A673 (cell line): ENCODE measurements around the gene ARHGAP4. TPM values are rescaled to one million over a fixed set of nuclear protein-coding genes. Genes with fewer than 3 reads are reported as not detected.

Experiments used
- BruUV-seq: library from RNA; stranded (reverse); fragments of 400-500 nt; replicated peaks from 2 replicates; lab custom pipeline; 2021; lab: Mats Ljungman, UMichigan
- CTCF ChIA-PET: fragments of 300-600 bp; sonication (Branson Sonifier 250); formaldehyde crosslinking; loops from one replicate; lab custom pipeline; 2022; ENCODE audit warnings: antibody characterized with exemption; lab: Charles Lee
- POLR2A ChIA-PET: fragments of 300-600 bp; sonication (Branson Sonifier 250); formaldehyde crosslinking; loops from one replicate; lab custom pipeline; 2022; ENCODE audit warnings: antibody characterized with exemption; ENCODE audit not compliant: low non-redundant PET; lab: Charles Lee
- DNase-seq: peaks from one replicate; pipeline ENCODE4 v3.0.0-alpha.2; 2015; ENCODE audit warnings: low spot score
- H3K27ac ChIP-seq: fragments of 200-600 bp; sonication (generic); 2 replicates; pipeline ENCODE4 v1.5.1; 2016; ENCODE audit warnings: mixed run types, low read depth, mild to moderate bottlenecking, mixed read lengths, antibody characterized with exemption, low read length; ENCODE audit not compliant: poor library complexity, severe bottlenecking
- H3K27me3 ChIP-seq: fragments of 200-600 bp; sonication (generic); replicated peaks from 2 replicates; pipeline ENCODE4 v1.6.1; 2017; ENCODE audit warnings: mixed run types, low read depth, mild to moderate bottlenecking, mixed read lengths, antibody characterized with exemption, low read length; ENCODE audit not compliant: insufficient read depth, poor library complexity
- H3K36me3 ChIP-seq: fragments of 200-600 bp; sonication (generic); 2 replicates; pipeline ENCODE4 v1.6.1; 2016; ENCODE audit warnings: mixed run types, mild to moderate bottlenecking, mixed read lengths, antibody characterized with exemption, low read length; ENCODE audit not compliant: insufficient read depth, poor library complexity, severe bottlenecking
- H3K4me1 ChIP-seq: fragments of 200-600 bp; sonication (generic); 2 replicates; pipeline ENCODE4 v1.6.1; 2017; ENCODE audit warnings: mixed run types, mild to moderate bottlenecking, mixed read lengths, antibody characterized with exemption, low read length; ENCODE audit not compliant: insufficient read depth, poor library complexity, severe bottlenecking
- H3K4me3 ChIP-seq: fragments of 200-600 bp; sonication (generic); 2 replicates; pipeline ENCODE4 v1.5.1; 2016; ENCODE audit warnings: low read depth, mixed run types, mild to moderate bottlenecking, mixed read lengths, low read length; ENCODE audit not compliant: poor library complexity, severe bottlenecking
- H3K9me3 ChIP-seq: fragments of 200-600 bp; sonication (generic); 2 replicates; pipeline ENCODE4 v1.6.1; 2016; ENCODE audit warnings: mixed run types, low read depth, mild to moderate bottlenecking, mixed read lengths, antibody characterized with exemption, low read length; ENCODE audit not compliant: poor library complexity, severe bottlenecking
- EZH2 ChIP-seq: fragments of 200-600 bp; sonication (generic); IDR thresholded peaks from 2 replicates; pipeline ENCODE4 v1.6.1; 2017; ENCODE audit warnings: borderline replicate concordance, low read depth, mild to moderate bottlenecking, mixed read lengths, antibody characterized with exemption, low read length; ENCODE audit not compliant: poor library complexity, severe bottlenecking
- intact Hi-C: fragments of 100-400 bp; cut with micrococcal nuclease; formaldehyde crosslinking; loops from one replicate; pipeline ENCODE4 v1.10.0; 2022; ENCODE audit not compliant: unreplicated experiment
- total RNA-seq: library from RNA; stranded (reverse); gene quantifications from 2 replicates; pipeline ENCODE4 v1.2.3, GENCODE V29; 2021
- TF ChIP-seq, protein P1 (sequence below): fragments of 300-800, 200-600 bp; sonication (generic); conservative IDR thresholded peaks from 2 replicates; pipeline ENCODE4 v1.5.1; 2017; ENCODE audit warnings: low read depth, mild to moderate bottlenecking, antibody characterized with exemption, low read length, moderate library complexity, mixed read lengths

Gene ARHGAP4
- total RNA-seq, 1 experiment from 2014 or later, result 43.0 TPM

DNA sequence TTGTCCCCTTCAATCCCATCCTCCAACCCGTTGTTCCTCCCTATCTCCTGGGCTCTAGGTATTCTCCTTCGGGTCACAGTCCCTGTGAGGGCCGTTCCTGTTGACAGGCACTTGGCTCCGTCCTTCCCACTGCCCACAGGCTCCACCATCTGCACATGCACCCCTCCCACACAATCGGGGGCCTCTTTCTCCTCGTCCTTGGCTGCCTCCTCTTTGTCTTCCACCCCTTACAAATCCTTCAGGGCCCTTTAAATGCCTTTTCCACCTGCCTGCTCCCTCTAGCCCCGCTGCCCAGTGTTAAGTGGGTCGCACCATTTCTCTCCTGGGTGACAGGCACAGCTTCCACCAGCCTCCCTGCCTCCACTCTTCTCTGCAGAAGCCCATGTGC lies 24.3 kb downstream of the ARHGAP4 start:
- H3K4me1 ChIP-seq, result no peaks in the 10 kb centered on the region
- H3K9me3 ChIP-seq, result no peaks in the 10 kb centered on the region
- CTCF ChIA-PET, result no interaction called here
- POLR2A ChIA-PET, result no interaction called here
- H3K4me3 ChIP-seq, result no peak overlapping the region
- H3K27me3 ChIP-seq, result no peaks in the 10 kb centered on the region
- no peak for TF ChIP-seq EZH2
- TF ChIP-seq, protein P1, sequence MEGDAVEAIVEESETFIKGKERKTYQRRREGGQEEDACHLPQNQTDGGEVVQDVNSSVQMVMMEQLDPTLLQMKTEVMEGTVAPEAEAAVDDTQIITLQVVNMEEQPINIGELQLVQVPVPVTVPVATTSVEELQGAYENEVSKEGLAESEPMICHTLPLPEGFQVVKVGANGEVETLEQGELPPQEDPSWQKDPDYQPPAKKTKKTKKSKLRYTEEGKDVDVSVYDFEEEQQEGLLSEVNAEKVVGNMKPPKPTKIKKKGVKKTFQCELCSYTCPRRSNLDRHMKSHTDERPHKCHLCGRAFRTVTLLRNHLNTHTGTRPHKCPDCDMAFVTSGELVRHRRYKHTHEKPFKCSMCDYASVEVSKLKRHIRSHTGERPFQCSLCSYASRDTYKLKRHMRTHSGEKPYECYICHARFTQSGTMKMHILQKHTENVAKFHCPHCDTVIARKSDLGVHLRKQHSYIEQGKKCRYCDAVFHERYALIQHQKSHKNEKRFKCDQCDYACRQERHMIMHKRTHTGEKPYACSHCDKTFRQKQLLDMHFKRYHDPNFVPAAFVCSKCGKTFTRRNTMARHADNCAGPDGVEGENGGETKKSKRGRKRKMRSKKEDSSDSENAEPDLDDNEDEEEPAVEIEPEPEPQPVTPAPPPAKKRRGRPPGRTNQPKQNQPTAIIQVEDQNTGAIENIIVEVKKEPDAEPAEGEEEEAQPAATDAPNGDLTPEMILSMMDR, result no peak
- no peaks in the 10 kb centered on the region for H3K36me3 ChIP-seq
- intact Hi-C loops, result no loop called here
- no peak overlapping the region for H3K27ac ChIP-seq
- BruUV-seq, result no TSS peak
- no peak for DNase-seq

- ChIA-PET POLR2A (no interaction called here), CTCF (interaction anchor here (0.7 kb wide), 2 partner anchors 14 to 17 kb away, joined by 3 to 4 read pairs; no protein-coding TSS in a partner anchor)
- H3K27me3 ChIP-seq, result no peaks in the 10 kb centered on the region
- peak; percentile 64 for DNase-seq
- H3K36me3 ChIP-seq, result no peaks in the 10 kb centered on the region
- TF ChIP-seq EZH2, result no peak
- TF ChIP-seq, protein P1, result no peak
- intact Hi-C loops, result no loop called here
- no TSS peak for BruUV-seq
- no peaks in the 10 kb centered on the region for H3K9me3 ChIP-seq
- H3K27ac ChIP-seq, result no peak overlapping the region
- H3K4me1 ChIP-seq, result no peaks in the 10 kb centered on the region
- no peak overlapping the region for H3K4me3 ChIP-seq
Measured at GRCh38 chrX:153900831-153901752, 25.0 kb downstream of the ARHGAP4 start.

DNA sequence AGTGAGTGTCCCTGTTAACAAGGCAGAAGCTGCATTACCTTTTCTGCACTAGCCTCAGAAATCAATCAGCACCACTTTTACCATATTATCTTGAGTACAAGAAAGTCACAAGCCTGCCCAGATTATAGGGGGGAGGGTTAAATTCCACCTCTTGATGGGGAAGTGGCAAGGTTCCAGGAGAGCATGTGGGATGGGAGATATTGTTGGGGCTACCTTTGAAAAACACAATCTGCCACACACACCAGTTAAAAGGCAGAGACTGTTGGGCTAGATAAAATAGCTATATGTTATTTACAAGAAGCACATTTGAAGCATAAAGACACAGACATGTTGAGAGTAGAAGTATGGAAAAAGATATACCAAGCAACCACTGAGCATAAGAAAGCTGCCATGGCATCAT lies 28.2 kb downstream of the ARHGAP4 start:
- Histone ChIP-seq H3K4me1 (no peaks in the 10 kb centered on the region), H3K4me3 (no peak overlapping the region), H3K9me3 (no peaks in the 10 kb centered on the region), H3K27ac (no peak overlapping the region), H3K36me3 (no peaks in the 10 kb centered on the region), H3K27me3 (no peaks in the 10 kb centered on the region)
- intact Hi-C loops, result no loop called here
- CTCF ChIA-PET, result no interaction called here
- no peak for TF ChIP-seq EZH2
- TF ChIP-seq, protein P1, result no peak
- no TSS peak for BruUV-seq
- no peak for DNase-seq
- POLR2A ChIA-PET, result no interaction called here
